Activated T-helper 2 cell treated with anti-CD3 and anti-CD28 coated beads, Interferon-gamma antibody, Interleukin-2, Interleukin-4, amounts not matched to agents 10 μg/mL and 5 μg/mL and 100 μg/mL, durations not matched to agents 14 hours and 24 hours and 36 hours (primary cell): ENCODE data around the gene HRH3. TPM values are rescaled to one million over a fixed set of nuclear protein-coding genes. Genes with fewer than 3 reads are reported as not detected.

ENCODE experiments used
- DNase-seq: peaks from one replicate; pipeline ENCODE4 v3.0.0; 2021; ENCODE audit warnings: low spot score
- H3K27ac Mint-ChIP-seq: one replicate; pipeline ENCODE4 v1.8.0; 2021; ENCODE audit warnings: mixed read lengths
- H3K27me3 Mint-ChIP-seq: one replicate; pipeline ENCODE4 v1.8.0; 2021; ENCODE audit warnings: low read depth, mixed read lengths
- H3K36me3 Mint-ChIP-seq: one replicate; pipeline ENCODE4 v1.8.0; 2021; ENCODE audit warnings: low read depth, mixed read lengths
- H3K4me1 Mint-ChIP-seq: one replicate; pipeline ENCODE4 v1.8.0; 2021; ENCODE audit warnings: low read depth, mixed read lengths
- H3K4me3 Mint-ChIP-seq: one replicate; pipeline ENCODE4 v1.8.0; 2021; ENCODE audit warnings: low read depth, mild to moderate bottlenecking, moderate library complexity, mixed read lengths
- H3K9me3 Mint-ChIP-seq: one replicate; pipeline ENCODE4 v1.8.0; 2021; ENCODE audit warnings: mixed read lengths
- intact Hi-C: fragments of 100-400 bp; cut with micrococcal nuclease; formaldehyde crosslinking; loops from one replicate; pipeline ENCODE4 v1.15.1; 2023
- total RNA-seq: library from RNA; stranded (reverse); gene quantifications from 2 replicates; pipeline ENCODE4 v1.2.3, GENCODE V29; 2022

The HRH3 gene
- total RNA-seq, result not detected in 2 replicates

DNA sequence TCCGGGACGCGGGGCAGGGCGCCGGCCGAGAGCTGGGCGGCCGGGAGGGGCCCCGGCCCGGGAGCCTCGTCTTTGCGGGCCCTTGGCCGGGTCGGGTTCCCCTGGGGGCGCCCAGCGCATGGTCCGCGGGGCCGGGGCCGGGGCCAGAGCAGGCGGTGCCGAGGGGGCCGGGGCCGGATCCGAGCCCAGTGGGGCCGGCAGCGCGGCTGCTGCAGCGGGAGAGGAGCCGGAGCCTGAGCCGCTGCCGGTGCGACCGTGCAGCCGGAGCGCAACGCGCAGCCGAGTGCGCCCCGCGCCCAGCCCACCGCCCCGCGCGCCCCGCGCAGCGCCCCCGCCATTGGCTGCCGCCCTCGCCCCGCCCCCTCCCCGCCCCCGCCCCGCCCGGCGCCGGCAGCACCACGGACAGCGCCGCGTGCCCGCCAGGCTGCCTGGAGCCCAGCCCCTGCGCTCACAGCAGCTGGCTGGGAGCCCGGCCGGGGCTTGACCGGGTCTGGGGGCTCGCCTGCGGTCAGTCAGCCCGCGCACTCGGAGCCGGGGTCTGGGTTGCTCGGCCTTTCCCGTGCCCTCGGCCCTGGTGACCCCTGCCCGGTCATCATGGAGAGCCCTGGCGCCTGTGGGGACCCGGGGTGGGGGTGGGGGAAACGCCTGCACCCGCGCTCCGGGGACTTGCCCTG, at the start of gene HRH3:
Gene HRH3, minus strand, starts transcription at position 287 of the 674 bp plus-strand sequence. CDS start 308 bp downstream, outside the sequence.
- DNase-seq, result peak; percentile 38
- no peaks in the 10 kb centered on the region for H3K4me1 Mint-ChIP-seq
- H3K27ac Mint-ChIP-seq, result no peak within 1 kb of the TSS
- intact Hi-C loops, result no loop called here
- H3K36me3 Mint-ChIP-seq, result no peaks in the 10 kb centered on the region
- H3K4me3 Mint-ChIP-seq, result peak within 1 kb of the TSS; percentile 5
- H3K9me3 Mint-ChIP-seq, result no peaks in the 10 kb centered on the region
- peaks cover 21% of the 10 kb centered on the region for H3K27me3 Mint-ChIP-seq

DNA sequence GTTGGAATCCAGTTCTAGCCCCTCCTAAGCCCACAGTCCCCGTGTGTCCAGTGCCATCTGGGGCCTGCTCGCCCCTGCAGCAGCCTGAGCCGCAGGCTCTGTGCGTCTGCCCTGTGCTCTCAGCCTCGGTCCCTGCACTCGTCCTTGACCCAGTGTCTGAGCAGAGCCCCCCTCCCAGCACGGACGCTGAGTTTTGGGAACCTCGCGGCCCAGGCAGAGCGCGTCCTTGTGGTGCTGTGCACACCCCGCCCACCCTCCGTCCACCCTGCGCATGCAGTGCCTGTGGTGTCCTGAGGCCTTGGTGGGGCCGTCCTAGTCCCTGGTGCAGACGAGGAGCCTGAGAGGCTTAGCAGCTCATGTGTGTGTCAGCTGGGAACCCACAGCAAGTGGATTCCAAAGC, 49.8 kb upstream of the HRH3 start:
- Mint-ChIP-seq H3K27ac (no peak overlapping the region), H3K27me3 (no peaks in the 10 kb centered on the region), H3K36me3 (peaks cover 24% of the 10 kb centered on the region), H3K9me3 (no peaks in the 10 kb centered on the region), H3K4me3 (no peak overlapping the region), H3K4me1 (no peaks in the 10 kb centered on the region)
- intact Hi-C loops, result no loop called here
- DNase-seq, result no peak

DNA sequence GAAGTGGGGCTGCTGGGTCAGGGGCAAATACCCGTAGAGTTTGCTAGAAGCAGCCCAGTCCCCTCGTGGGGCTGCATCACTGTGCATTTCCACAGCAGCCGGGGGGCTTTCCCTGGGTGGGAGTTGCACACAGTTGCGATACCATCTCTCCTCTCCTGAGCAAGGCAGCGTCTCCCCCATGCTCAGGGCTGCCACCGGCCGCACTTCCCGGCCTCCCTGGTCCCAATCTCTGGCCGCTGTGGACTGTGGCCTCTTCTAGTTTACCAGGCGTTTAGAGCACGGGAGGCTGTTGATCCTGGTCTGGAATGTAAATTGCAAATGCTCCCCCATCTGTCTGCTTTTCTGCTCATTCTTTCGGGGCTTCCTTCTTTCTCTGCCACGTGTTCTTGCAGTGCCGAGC, 49.3 kb upstream of the HRH3 start:
- Mint-ChIP-seq H3K4me1 (no peaks in the 10 kb centered on the region), H3K27me3 (no peaks in the 10 kb centered on the region), H3K27ac (no peak overlapping the region), H3K4me3 (no peak overlapping the region), H3K36me3 (peaks cover 28% of the 10 kb centered on the region), H3K9me3 (no peaks in the 10 kb centered on the region)
- intact Hi-C loops, result no loop called here
- no peak for DNase-seq

DNA sequence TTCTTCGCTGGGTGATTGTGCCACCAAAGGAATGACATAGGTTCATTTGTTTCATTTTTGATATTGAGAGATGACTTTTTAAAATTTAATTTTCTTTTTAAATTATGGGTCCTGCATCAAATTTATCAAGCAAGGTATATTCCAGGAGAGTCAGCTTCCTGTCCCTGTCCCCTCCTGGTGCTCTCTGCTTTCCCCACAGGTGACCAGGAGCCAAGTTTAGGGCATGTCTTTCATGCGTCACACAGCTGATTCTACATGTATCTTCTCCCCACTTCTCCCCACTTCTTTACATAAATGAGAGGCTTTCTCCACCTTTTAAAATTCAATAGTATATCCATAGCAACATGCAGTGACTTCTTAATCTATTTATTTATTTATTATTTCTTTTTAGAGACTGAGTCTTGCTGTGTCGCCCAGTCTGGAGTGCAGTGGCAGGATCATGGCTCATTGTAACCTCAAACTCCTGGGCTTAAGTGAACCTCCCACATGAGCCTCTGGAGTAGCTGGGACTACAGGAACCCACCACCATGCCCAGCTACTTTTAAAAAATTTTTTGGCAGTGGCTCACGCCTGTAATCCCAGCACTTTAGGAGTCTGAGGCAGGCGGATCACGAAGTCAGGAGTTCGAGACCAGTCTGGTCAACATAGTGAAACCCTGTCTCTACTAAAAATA, 48.3 kb upstream of the HRH3 start:
- Mint-ChIP-seq H3K9me3 (no peaks in the 10 kb centered on the region), H3K4me1 (no peaks in the 10 kb centered on the region), H3K27me3 (no peaks in the 10 kb centered on the region), H3K36me3 (peaks cover 23% of the 10 kb centered on the region), H3K27ac (no peak overlapping the region), H3K4me3 (no peak overlapping the region)
- DNase-seq, result no peak
- intact Hi-C loops, result no loop called here

DNA sequence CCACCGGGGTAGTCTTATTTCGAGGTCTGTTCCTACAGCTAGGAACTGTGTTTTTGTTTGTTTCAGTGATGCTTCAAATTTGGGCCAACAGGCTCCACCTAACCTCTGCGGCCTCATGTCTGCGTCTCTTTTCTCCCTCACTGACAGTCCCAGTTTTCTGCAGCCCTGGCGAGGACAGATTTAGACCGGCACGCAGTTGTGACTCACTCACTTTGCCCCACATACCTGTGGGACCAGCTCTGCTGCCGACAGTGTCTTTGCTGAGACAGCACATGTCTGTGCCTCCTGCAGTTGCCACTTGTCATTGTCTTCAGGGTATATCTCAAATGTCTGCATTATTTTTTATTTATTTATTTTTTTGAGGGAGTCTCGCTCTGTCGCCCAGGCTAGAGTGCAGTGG, 47.5 kb upstream of the HRH3 start:
- DNase-seq, result no peak
- H3K27me3 Mint-ChIP-seq, result no peaks in the 10 kb centered on the region

DNA sequence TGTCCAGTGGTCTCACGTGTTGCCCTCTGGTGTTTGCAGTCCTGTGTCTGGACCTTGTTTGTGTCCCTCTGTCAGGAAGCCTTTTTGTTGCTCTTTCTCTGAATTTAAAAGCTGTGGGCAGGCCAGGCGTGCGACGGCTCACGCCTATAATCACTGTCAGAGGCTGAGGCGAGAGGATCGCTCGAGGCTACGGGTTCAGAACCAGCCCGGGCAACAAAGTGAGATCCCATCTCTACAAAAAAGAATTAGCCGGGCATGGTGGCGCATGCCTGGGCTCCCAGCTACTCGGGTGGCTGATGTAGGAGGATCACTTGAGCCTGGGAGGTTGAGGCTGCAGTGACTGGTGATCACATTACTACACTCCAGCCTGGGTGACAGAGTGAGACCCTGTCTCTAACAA, 46.8 kb upstream of the HRH3 start:
- no peak overlapping the region for H3K4me3 Mint-ChIP-seq
- H3K27ac Mint-ChIP-seq, result no peak overlapping the region
- H3K27me3 Mint-ChIP-seq, result no peaks in the 10 kb centered on the region
- no peak for DNase-seq
- H3K4me1 Mint-ChIP-seq, result no peaks in the 10 kb centered on the region
- peaks cover 19% of the 10 kb centered on the region for H3K36me3 Mint-ChIP-seq
- no peaks in the 10 kb centered on the region for H3K9me3 Mint-ChIP-seq
- intact Hi-C loops, result no loop called here

More for the DNA sequence above, 47.5 kb upstream of the HRH3 start:
- Mint-ChIP-seq H3K9me3 (no peaks in the 10 kb centered on the region), H3K36me3 (peaks cover 19% of the 10 kb centered on the region), H3K4me3 (no peak overlapping the region), H3K4me1 (no peaks in the 10 kb centered on the region), H3K27ac (no peak overlapping the region)
- intact Hi-C loops, result no loop called here

DNA sequence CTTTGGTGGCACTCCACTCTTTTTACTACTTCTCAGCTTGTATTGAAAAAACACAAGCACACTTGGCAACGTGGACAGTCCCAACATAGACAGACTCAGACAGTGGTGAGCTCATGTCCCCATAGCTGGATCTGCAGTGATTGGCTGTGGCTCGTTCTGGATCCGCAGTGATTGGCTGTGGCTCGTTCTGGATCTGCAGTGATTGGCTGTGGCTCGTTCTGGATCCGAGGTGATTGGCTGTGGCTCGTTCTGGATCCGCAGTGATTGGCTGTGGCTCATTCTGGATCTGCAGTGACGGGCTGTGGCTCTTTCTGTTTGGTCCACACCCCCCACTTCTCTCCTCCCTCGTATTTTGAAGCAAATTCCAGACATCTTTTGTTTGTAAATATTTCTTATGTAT, 46.3 kb upstream of the HRH3 start:
- Mint-ChIP-seq H3K4me3 (no peak overlapping the region), H3K27ac (no peak overlapping the region), H3K9me3 (no peaks in the 10 kb centered on the region), H3K27me3 (no peaks in the 10 kb centered on the region), H3K36me3 (peaks cover 23% of the 10 kb centered on the region), H3K4me1 (no peaks in the 10 kb centered on the region)
- intact Hi-C loops, result no loop called here
- DNase-seq, result no peak

DNA sequence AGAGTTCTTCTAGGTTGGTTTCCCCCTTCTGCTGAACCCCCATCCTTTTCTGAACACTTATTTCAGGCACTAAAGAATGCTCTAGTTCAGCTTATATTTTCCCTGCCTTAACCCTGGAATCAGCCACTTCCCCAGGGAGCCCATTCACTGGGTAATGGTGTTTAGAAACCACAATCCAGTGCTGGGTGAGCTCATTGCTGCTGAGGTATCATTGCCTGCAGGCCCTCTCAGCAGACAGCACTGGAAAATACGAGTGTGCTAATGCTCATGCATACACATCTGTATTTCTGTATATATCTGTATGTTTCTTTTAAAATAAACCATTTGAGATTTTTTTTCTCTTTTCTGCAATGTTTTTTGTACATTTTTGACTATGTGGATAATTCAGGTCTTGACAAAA, 45.3 kb upstream of the HRH3 start:
- Mint-ChIP-seq H3K4me3 (no peak overlapping the region), H3K4me1 (no peaks in the 10 kb centered on the region), H3K36me3 (peaks cover 23% of the 10 kb centered on the region), H3K27ac (no peak overlapping the region), H3K27me3 (no peaks in the 10 kb centered on the region), H3K9me3 (no peaks in the 10 kb centered on the region)
- intact Hi-C loops, result no loop called here
- DNase-seq, result no peak

DNA sequence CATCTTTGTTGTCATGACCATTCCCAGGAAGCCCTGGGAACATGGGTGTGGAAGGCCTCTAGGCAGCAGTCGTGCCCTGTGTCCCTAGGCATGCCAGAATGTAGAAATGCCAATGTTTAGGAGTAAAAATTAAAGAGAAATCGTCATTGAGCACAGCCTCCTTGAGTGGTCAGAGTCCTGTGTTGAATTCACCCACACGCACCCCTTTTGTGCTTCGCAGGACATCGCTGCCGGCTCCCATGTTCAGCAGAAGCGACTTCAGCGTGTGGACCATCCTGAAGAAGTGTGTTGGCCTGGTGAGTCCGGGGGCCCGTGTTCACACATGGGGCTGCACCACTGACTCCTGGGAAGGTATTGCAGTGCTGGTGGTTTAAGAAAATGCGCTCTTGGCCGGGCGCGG, 43.3 kb upstream of the HRH3 start:
- Mint-ChIP-seq H3K4me3 (no peak overlapping the region), H3K27me3 (no peaks in the 10 kb centered on the region), H3K27ac (no peak overlapping the region), H3K36me3 (peaks cover 23% of the 10 kb centered on the region), H3K4me1 (no peaks in the 10 kb centered on the region), H3K9me3 (no peaks in the 10 kb centered on the region)
- DNase-seq, result no peak
- intact Hi-C loops, result no loop called here

DNA sequence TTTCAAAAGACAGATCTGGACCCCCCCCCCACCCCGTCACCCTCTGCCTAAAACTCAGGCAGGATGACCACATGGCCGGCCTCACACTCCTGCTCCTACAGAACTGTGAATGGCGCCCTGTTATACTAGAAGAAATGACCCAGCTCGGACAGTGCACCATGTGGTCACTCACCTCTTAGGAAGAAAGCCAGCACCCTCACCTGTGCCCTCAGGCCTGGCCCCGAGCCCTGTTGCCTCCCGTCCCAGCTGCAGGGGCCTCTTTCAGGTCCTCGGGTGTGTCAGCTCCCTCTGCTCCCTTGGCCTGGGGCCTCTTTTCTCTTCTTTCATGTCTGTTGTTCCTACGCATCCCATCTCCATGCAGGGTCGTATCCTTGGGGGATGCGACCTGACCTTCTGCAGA, 42.0 kb upstream of the HRH3 start:
- Mint-ChIP-seq H3K27me3 (no peaks in the 10 kb centered on the region), H3K4me1 (no peaks in the 10 kb centered on the region), H3K9me3 (no peaks in the 10 kb centered on the region), H3K4me3 (no peak overlapping the region), H3K27ac (no peak overlapping the region), H3K36me3 (peaks cover 23% of the 10 kb centered on the region)
- intact Hi-C loops, result no loop called here
- no peak for DNase-seq

DNA sequence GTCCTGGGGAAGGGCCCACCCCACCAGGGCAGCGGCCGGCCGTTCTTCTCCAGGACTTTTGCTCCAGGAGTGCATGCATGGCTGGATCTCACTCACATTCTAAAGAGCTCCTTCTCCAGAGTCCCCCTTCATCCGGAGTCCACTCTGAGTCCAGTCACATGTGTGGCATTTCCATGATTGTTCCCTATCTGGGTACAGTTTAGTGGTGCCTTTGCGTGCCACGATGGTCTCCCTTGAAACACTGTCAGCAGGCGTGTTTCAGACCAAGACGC, 39.2 kb upstream of the HRH3 start:
- H3K27me3 Mint-ChIP-seq, result no peaks in the 10 kb centered on the region
- no peak for DNase-seq
- H3K4me3 Mint-ChIP-seq, result no peak overlapping the region
- intact Hi-C loops, result no loop called here
- peaks cover 11% of the 10 kb centered on the region for H3K36me3 Mint-ChIP-seq
- peaks cover 1% of the 10 kb centered on the region for H3K4me1 Mint-ChIP-seq
- H3K27ac Mint-ChIP-seq, result no peak overlapping the region
- H3K9me3 Mint-ChIP-seq, result no peaks in the 10 kb centered on the region

DNA sequence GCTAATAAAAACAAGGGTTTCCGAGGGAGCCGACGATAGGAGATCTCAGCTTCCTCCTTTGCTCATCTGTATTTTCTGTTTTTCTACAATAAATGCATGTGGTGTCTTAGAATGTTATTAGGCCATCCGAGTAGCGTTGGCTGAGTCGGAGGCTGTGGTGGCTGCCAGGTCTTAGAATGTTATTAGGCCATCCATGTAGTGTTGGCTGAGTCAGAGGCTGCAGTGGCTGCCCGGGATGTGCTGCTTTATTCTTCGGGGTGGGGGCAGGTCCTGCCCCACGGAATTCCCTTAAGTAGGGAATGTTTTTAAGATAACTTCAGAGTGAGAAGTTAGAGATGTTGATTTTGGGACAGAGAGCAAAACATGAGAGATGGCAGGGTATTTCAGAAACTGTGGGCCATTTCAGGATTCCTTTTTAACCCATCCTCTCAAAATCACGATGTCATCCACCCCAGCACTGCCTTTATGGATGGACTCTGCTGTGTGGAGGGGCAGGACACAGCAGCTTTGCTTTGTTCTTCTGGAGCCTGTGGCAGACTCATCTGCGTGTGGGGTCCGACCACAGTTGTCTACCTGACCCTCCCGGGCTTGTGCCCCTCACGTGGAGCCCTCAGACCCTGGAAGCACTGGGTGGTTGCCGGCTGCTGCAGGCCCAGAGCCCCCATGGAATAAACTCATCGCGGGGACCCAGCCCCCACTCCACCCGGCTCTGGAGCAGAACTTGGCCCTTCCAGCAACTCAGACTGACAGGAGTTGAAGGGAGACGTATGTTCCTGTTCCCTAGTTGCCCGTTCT, 38.6 kb upstream of the HRH3 start:
- Mint-ChIP-seq H3K4me3 (no peak overlapping the region), H3K27ac (no peak overlapping the region), H3K4me1 (peaks cover 1% of the 10 kb centered on the region), H3K36me3 (peaks cover 11% of the 10 kb centered on the region), H3K27me3 (no peaks in the 10 kb centered on the region), H3K9me3 (no peaks in the 10 kb centered on the region)
- no peak for DNase-seq
- intact Hi-C loops, result no loop called here

DNA sequence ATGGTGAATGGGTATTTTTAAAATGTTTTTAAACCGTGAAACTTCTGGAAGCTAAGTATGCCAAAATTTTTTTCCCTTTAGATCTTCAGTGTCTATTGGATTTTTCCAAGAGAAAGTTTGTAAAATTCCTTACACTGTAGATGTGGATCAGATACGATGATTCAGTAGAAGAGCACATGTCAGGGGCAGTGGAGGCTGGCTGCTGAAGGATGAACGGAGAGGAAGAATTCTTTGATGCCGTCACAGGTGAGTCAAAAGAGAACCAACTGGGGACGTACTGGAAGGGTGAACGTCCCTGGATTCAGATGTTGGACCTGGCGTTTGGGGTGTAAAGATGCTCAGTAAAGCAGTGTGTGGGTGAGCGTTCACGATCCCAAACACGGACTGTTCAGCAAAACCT, 35.9 kb upstream of the HRH3 start:
- no peak for DNase-seq
- intact Hi-C loops, result no loop called here
- Mint-ChIP-seq H3K27ac (no peak overlapping the region), H3K36me3 (peaks cover 2% of the 10 kb centered on the region), H3K4me1 (peaks cover 1% of the 10 kb centered on the region), H3K4me3 (no peak overlapping the region), H3K27me3 (no peaks in the 10 kb centered on the region), H3K9me3 (no peaks in the 10 kb centered on the region)
